ENCODE measurements around the gene STKLD1.
"Not testable (repeated sequence)": the region's sequence is repeated elsewhere in the genome, so short reads cannot be mapped to it uniquely, and the experiment has no call there.

The STKLD1 gene

GRCh38 chr9:133389562-133389961 is 13.4 kb downstream of the STKLD1 start:
- no peaks in the 10 kb centered on the region for H3K4me1 ChIP-seq (ENCODE audit: control insufficient read depth in 1 of 2, insufficient read depth in 1 of 2, low read depth in 1 of 2, low read length in 1 of 2)

GRCh38 chr9:133390713-133391112 is 14.5 kb downstream of the STKLD1 start:
- Histone ChIP-seq H3K9me3 (no peaks in the 10 kb centered on the region), H3K27ac (no peak overlapping the region), H3K4me3 (ENCODE audit: low read depth in 1 of 2, low read length in 1 of 2) (no peak overlapping the region), H3K27me3 (peaks cover 15% of the 10 kb centered on the region), H3K4me1 (ENCODE audit: control insufficient read depth in 1 of 2, insufficient read depth in 1 of 2, low read depth in 1 of 2, low read length in 1 of 2) (no peaks in the 10 kb centered on the region), H3K36me3 (no peaks in the 10 kb centered on the region)
- TF ChIP-seq CTCF (IDR thresholded peaks at IDR 0.05), result no peak

More at GRCh38 chr9:133389562-133389961, 13.4 kb downstream of the STKLD1 start:
- TF ChIP-seq CTCF (IDR thresholded peaks at IDR 0.05), result no peak
- H3K27me3 ChIP-seq, result peaks cover 9% of the 10 kb centered on the region
- no peaks in the 10 kb centered on the region for H3K36me3 ChIP-seq
- no peaks in the 10 kb centered on the region for H3K9me3 ChIP-seq
- no peak overlapping the region for H3K27ac ChIP-seq
- H3K4me3 ChIP-seq (ENCODE audit: low read depth in 1 of 2, low read length in 1 of 2), result no peak overlapping the region

- not testable (repeated sequence) for H3K27ac ChIP-seq; H3K36me3 ChIP-seq; H3K9me3 ChIP-seq; H3K4me1 ChIP-seq (ENCODE audit: control insufficient read depth in 1 of 2, insufficient read depth in 1 of 2, low read depth in 1 of 2, low read length in 1 of 2); H3K4me3 ChIP-seq (ENCODE audit: low read depth in 1 of 2, low read length in 1 of 2)
- H3K27me3 ChIP-seq, result peaks cover 15% of the 10 kb centered on the region
Measured at GRCh38 chr9:133391449-133391848, 15.3 kb downstream of the STKLD1 start.

- H3K27ac ChIP-seq; H3K9me3 ChIP-seq; H3K4me1 ChIP-seq (ENCODE audit: control insufficient read depth in 1 of 2, insufficient read depth in 1 of 2, low read depth in 1 of 2, low read length in 1 of 2); H3K36me3 ChIP-seq; H3K4me3 ChIP-seq (ENCODE audit: low read depth in 1 of 2, low read length in 1 of 2): not testable (repeated sequence)
- H3K27me3 ChIP-seq, result peaks cover 23% of the 10 kb centered on the region
Measured at GRCh38 chr9:133392308-133392707, 16.1 kb downstream of the STKLD1 start.

GRCh38 chr9:133393399-133393798 is 17.2 kb downstream of the STKLD1 start:
- no peak overlapping the region for H3K4me3 ChIP-seq (ENCODE audit: low read depth in 1 of 2, low read length in 1 of 2)
- no peaks in the 10 kb centered on the region for H3K36me3 ChIP-seq
- no peaks in the 10 kb centered on the region for H3K4me1 ChIP-seq (ENCODE audit: control insufficient read depth in 1 of 2, insufficient read depth in 1 of 2, low read depth in 1 of 2, low read length in 1 of 2)
- H3K27ac ChIP-seq, result no peak overlapping the region
- H3K9me3 ChIP-seq, result no peaks in the 10 kb centered on the region
- H3K27me3 ChIP-seq, result peaks cover 31% of the 10 kb centered on the region
- TF ChIP-seq CTCF (IDR thresholded peaks at IDR 0.05), result no peak

- Histone ChIP-seq H3K27ac (no peak overlapping the region), H3K36me3 (no peaks in the 10 kb centered on the region), H3K27me3 (peaks cover 31% of the 10 kb centered on the region), H3K9me3 (no peaks in the 10 kb centered on the region), H3K4me1 (ENCODE audit: control insufficient read depth in 1 of 2, insufficient read depth in 1 of 2, low read depth in 1 of 2, low read length in 1 of 2) (no peaks in the 10 kb centered on the region), H3K4me3 (ENCODE audit: low read depth in 1 of 2, low read length in 1 of 2) (no peak overlapping the region)
- no peak for TF ChIP-seq CTCF (IDR thresholded peaks at IDR 0.05)
Measured at GRCh38 chr9:133394687-133395271, 18.6 kb downstream of the STKLD1 start.

GRCh38 chr9:133396952-133397351 is 20.8 kb downstream of the STKLD1 start:
- Histone ChIP-seq H3K4me1 (ENCODE audit: control insufficient read depth in 1 of 2, insufficient read depth in 1 of 2, low read depth in 1 of 2, low read length in 1 of 2) (no peaks in the 10 kb centered on the region), H3K36me3 (no peaks in the 10 kb centered on the region), H3K4me3 (ENCODE audit: low read depth in 1 of 2, low read length in 1 of 2) (no peak overlapping the region), H3K27ac (no peak overlapping the region), H3K9me3 (no peaks in the 10 kb centered on the region), H3K27me3 (peaks cover 31% of the 10 kb centered on the region)
- no peak for TF ChIP-seq CTCF (IDR thresholded peaks at IDR 0.05)

All from neutrophil (primary cell).